RWPE1 (cell line): ENCODE data around the gene SLC7A14.

ENCODE experiments used
- CTCF ChIA-PET: fragments of 350-600 bp; sonication (Branson Sonifier 250); formaldehyde crosslinking; extraction: SDS; loops from one replicate; lab custom pipeline; 2021; lab: Yijun Ruan, JAX
- POLR2A ChIA-PET: fragments of 400-600 bp; formaldehyde crosslinking; extraction: SDS; loops from one replicate; lab custom pipeline; 2020; ENCODE audit warnings: antibody characterized with exemption; ENCODE audit not compliant: low non-redundant PET; lab: Yijun Ruan, JAX
- DNase-seq: peaks from one replicate; pipeline ENCODE4 v3.0.0; 2012; ENCODE audit warnings: low spot score
- H3K27ac ChIP-seq: fragments of 450-650 bp; 2 replicates; pipeline ENCODE4 v1.5.1; 2017
- TF ChIP-seq, protein P1 (sequence below): fragments of 450-650 bp; conservative IDR thresholded peaks from 2 replicates; pipeline ENCODE4 v1.5.1; 2017; ENCODE audit warnings: low read depth, mild to moderate bottlenecking

Gene SLC7A14

GRCh38 chr3:170418422-170419398 is 167.2 kb downstream of the SLC7A14 start, which contains the start of gene CLDN11:
CLDN11 (plus strand) TSS chr3:170418868; CDS start chr3:170419067, 199 bp downstream.
- TF ChIP-seq, protein P1, sequence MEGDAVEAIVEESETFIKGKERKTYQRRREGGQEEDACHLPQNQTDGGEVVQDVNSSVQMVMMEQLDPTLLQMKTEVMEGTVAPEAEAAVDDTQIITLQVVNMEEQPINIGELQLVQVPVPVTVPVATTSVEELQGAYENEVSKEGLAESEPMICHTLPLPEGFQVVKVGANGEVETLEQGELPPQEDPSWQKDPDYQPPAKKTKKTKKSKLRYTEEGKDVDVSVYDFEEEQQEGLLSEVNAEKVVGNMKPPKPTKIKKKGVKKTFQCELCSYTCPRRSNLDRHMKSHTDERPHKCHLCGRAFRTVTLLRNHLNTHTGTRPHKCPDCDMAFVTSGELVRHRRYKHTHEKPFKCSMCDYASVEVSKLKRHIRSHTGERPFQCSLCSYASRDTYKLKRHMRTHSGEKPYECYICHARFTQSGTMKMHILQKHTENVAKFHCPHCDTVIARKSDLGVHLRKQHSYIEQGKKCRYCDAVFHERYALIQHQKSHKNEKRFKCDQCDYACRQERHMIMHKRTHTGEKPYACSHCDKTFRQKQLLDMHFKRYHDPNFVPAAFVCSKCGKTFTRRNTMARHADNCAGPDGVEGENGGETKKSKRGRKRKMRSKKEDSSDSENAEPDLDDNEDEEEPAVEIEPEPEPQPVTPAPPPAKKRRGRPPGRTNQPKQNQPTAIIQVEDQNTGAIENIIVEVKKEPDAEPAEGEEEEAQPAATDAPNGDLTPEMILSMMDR = 0 out of 2 replicates have a peak, but pooled peaks have one; percentile 7
- CTCF ChIA-PET = interaction anchor here (0.6 to 1.1 kb wide), 7 partner anchors 146 to 1437 kb away, joined by 3 to 6 read pairs (median 4); no protein-coding TSS in a partner anchor
- DNase-seq = peak; percentile 40
- H3K27ac ChIP-seq = peak within 1 kb of the TSS; percentile 49
- POLR2A ChIA-PET = no interaction called here

DNA sequence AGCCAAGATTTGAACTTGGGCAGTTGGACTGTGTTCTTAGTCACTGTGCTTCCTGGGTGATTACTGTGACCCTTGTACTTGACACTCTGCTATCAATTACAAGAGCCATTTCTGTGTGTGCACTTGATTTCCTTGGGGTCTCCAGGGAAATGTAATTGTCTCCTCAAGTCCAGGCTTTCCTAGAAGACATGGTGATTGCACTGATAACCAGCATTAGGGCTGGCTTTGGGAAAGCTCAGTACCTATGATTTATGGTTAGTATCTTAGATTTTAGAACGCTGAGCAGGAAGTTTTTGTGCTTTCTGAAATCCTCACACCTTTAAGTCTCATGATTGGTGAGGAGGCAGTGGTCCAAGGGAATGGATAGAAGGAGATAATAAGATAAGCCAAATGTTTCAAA is 168.8 kb downstream of the SLC7A14 start:
- H3K27ac ChIP-seq = no peak overlapping the region
- ChIA-PET CTCF (interaction anchor here (0.6 to 1.1 kb wide), 3 partner anchors 14 to 394 kb away, joined by 3 to 5 read pairs (median 3); no protein-coding TSS in a partner anchor), POLR2A (no interaction called here)
- no peak for DNase-seq
- TF ChIP-seq, protein P1 = no peak

GRCh38 chr3:170414202-170414663 is 171.6 kb downstream of the SLC7A14 start:
- TF ChIP-seq, protein P1 = peak; percentile 98
- ChIA-PET POLR2A (no interaction called here), CTCF (interaction anchor here (0.5 to 5.9 kb wide), 28 partner anchors 9 to 1493 kb away, joined by 3 to 87 read pairs (median 4); no protein-coding TSS in a partner anchor)
- DNase-seq = peak; percentile 59
- H3K27ac ChIP-seq = no peak overlapping the region

GRCh38 chr3:170413291-170413690 is 172.6 kb downstream of the SLC7A14 start:
- ChIA-PET CTCF (interaction anchor here (0.6 to 5.9 kb wide), 9 partner anchors 9 to 461 kb away, joined by 3 to 87 read pairs (median 6); no protein-coding TSS in a partner anchor), POLR2A (interaction anchor here (0.5 kb wide), 1 partner anchor 1350 kb away, joined by 4 read pairs; no protein-coding TSS in a partner anchor)
- TF ChIP-seq, protein P1 = no peak
- H3K27ac ChIP-seq = no peak overlapping the region
- DNase-seq = no peak

DNA sequence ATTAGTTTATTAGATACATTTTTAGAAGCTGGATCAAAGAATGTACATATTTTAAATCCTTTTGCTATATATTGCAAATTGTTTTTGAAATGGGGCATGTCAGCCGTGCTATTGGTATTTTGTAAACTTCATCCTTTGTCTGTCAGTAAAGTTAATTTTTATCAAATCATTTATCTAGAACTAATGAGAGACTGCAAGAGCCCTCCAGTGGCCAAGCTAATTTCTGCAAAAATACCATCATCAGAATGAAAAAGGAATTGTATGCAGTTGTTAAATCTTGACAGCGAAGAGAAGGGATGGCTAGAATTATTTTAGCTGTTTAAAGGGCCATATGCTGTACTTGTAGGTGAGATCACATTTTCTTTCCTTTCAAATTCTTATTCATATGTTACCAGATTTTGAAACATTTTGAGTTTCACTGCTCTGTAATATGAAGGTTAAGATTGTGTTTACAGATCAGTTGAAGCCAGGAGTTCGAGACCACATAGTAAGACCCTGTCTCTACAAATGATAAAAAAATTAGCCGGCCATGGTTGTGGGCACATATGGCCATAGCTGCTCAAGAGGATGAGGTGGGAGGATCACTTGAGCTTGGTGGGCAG is 175.3 kb downstream of the SLC7A14 start:
- TF ChIP-seq, protein P1 = peak; percentile 78
- DNase-seq = peak; percentile 57
- ChIA-PET POLR2A (no interaction called here), CTCF (interaction anchor here (0.5 to 5.9 kb wide), 19 partner anchors 14 to 1380 kb away, joined by 3 to 87 read pairs (median 3); no protein-coding TSS in a partner anchor)
- no peak overlapping the region for H3K27ac ChIP-seq
